MM.1S (cell line): ENCODE measurements around the gene PLN.

Experiments used
- DNase-seq: peaks from one replicate; pipeline ENCODE4 v3.0.0-alpha.2; 2015
- H2AFZ ChIP-seq: fragments of 300-600 bp; sonication (generic); 2 replicates; pipeline ENCODE4 v1.6.0; 2016; ENCODE audit warnings: antibody characterized with exemption, low read length
- H3F3A ChIP-seq: fragments of 300-600 bp; sonication (generic); 2 replicates; pipeline ENCODE4 v1.6.1; 2016; ENCODE audit warnings: mild to moderate bottlenecking, antibody characterized with exemption, low read length, moderate library complexity, mixed read lengths; ENCODE audit not compliant: insufficient read depth
- H3K27ac ChIP-seq: fragments of 300-600 bp; sonication (generic); 2 replicates; pipeline ENCODE4 v1.5.1; 2016; ENCODE audit warnings: mild to moderate bottlenecking, low read length
- H3K27me3 ChIP-seq: fragments of 300-600 bp; sonication (generic); replicated peaks from 2 replicates; pipeline ENCODE4 v1.6.0; 2016; ENCODE audit warnings: low read length; ENCODE audit not compliant: insufficient read depth
- H3K36me3 ChIP-seq: fragments of 300-600 bp; sonication (generic); replicated peaks from 2 replicates; pipeline ENCODE4 v1.6.1; 2016; ENCODE audit warnings: mild to moderate bottlenecking, low read length, mixed read lengths; ENCODE audit not compliant: insufficient read depth
- H3K4me1 ChIP-seq: fragments of 300-600 bp; sonication (generic); 2 replicates; pipeline ENCODE4 v1.6.1; 2016; ENCODE audit warnings: low read length, mixed read lengths
- H3K4me2 ChIP-seq: fragments of 300-600 bp; sonication (generic); 2 replicates; pipeline ENCODE4 v1.6.0; 2016; ENCODE audit warnings: low read depth, low read length
- H3K4me3 ChIP-seq: fragments of 300-600 bp; sonication (generic); 2 replicates; pipeline ENCODE4 v1.5.1; 2016; ENCODE audit warnings: low read length, mixed read lengths
- H3K79me2 ChIP-seq: fragments of 300-600 bp; sonication (generic); 2 replicates; pipeline ENCODE4 v1.6.1; 2016; ENCODE audit warnings: mixed run types, low read length, mixed read lengths
- H3K9ac ChIP-seq: fragments of 300-600 bp; sonication (generic); 2 replicates; pipeline ENCODE4 v1.6.1; 2016; ENCODE audit warnings: low read length, mixed read lengths
- H3K9me2 ChIP-seq: fragments of 300-600 bp; sonication (generic); replicated peaks from 2 replicates; pipeline ENCODE4 v1.6.1; 2016; ENCODE audit warnings: mild to moderate bottlenecking, low read length, mixed read lengths; ENCODE audit not compliant: insufficient read depth
- H3K9me3 ChIP-seq: fragments of 300-600 bp; sonication (generic); replicated peaks from 2 replicates; pipeline ENCODE4 v1.6.1; 2016; ENCODE audit warnings: mild to moderate bottlenecking, low read length, mixed read lengths; ENCODE audit not compliant: insufficient read depth
- H4K20me1 ChIP-seq: fragments of 300-600 bp; sonication (generic); 2 replicates; pipeline ENCODE4 v1.6.1; 2016; ENCODE audit warnings: mild to moderate bottlenecking, low read length, moderate library complexity, mixed read lengths; ENCODE audit not compliant: insufficient read depth
- EZH2 ChIP-seq: fragments of 300-600 bp; sonication (generic); optimal IDR thresholded peaks from 2 replicates; pipeline ENCODE3; 2017; ENCODE audit warnings: low read depth, mild to moderate bottlenecking, antibody characterized with exemption, low read length, mixed read lengths
- EZH2phosphoT487 ChIP-seq: fragments of 300-600 bp; sonication (generic); IDR thresholded peaks from 2 replicates; pipeline ENCODE4 v1.6.1; 2018; ENCODE audit warnings: antibody characterized with exemption, low read length
- TF ChIP-seq, protein P1 (sequence below): fragments of 300-600 bp; sonication (generic); IDR thresholded peaks from 2 replicates; pipeline ENCODE4 v1.5.1; 2016; ENCODE audit warnings: antibody characterized with exemption, low read length, mixed read lengths

Gene PLN

GRCh38 chr6:118567974-118568373 lies 19.9 kb downstream of the PLN start:
- no peak for DNase-seq
- Histone ChIP-seq H3K27me3 (no peaks in the 10 kb centered on the region), H3K36me3 (no peaks in the 10 kb centered on the region), H2AFZ (no peak overlapping the region), H3K4me2 (no peak overlapping the region), H3K27ac (no peak overlapping the region), H3K4me1 (peaks cover 8% of the 10 kb centered on the region), H4K20me1 (no peaks in the 10 kb centered on the region), H3K4me3 (no peak overlapping the region), H3K9ac (no peak overlapping the region), H3K9me3 (no peaks in the 10 kb centered on the region), H3F3A (no peaks in the 10 kb centered on the region), H3K79me2 (no peaks in the 10 kb centered on the region), H3K9me2 (no peaks in the 10 kb centered on the region)
- TF ChIP-seq EZH2, result no peak
- TF ChIP-seq EZH2phosphoT487, result no peak
- TF ChIP-seq, protein P1, sequence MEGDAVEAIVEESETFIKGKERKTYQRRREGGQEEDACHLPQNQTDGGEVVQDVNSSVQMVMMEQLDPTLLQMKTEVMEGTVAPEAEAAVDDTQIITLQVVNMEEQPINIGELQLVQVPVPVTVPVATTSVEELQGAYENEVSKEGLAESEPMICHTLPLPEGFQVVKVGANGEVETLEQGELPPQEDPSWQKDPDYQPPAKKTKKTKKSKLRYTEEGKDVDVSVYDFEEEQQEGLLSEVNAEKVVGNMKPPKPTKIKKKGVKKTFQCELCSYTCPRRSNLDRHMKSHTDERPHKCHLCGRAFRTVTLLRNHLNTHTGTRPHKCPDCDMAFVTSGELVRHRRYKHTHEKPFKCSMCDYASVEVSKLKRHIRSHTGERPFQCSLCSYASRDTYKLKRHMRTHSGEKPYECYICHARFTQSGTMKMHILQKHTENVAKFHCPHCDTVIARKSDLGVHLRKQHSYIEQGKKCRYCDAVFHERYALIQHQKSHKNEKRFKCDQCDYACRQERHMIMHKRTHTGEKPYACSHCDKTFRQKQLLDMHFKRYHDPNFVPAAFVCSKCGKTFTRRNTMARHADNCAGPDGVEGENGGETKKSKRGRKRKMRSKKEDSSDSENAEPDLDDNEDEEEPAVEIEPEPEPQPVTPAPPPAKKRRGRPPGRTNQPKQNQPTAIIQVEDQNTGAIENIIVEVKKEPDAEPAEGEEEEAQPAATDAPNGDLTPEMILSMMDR, result no peak

DNA sequence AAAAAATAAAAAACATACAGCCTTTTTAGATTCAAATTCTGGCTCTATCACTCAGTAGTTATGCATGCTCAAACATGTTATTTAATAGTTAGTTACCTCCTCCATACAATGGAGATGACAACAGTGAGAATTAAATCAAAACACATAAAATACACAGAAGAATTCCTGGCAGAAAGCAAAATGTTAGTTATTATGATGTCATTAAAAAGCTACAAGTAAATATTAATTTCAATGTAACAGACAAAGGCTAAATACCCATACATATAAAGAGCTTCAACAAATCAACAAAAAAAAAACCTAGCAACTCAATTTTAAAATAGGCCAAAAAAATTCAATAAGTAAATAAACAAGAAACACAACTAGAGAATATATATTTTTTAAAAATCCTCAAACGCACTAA lies 21.4 kb downstream of the PLN start:
- Histone ChIP-seq H4K20me1 (no peaks in the 10 kb centered on the region), H3K36me3 (no peaks in the 10 kb centered on the region), H3K4me2 (no peak overlapping the region), H3K27ac (no peak overlapping the region), H2AFZ (no peak overlapping the region), H3K27me3 (no peaks in the 10 kb centered on the region), H3K9me2 (no peaks in the 10 kb centered on the region), H3K9me3 (no peaks in the 10 kb centered on the region), H3K79me2 (no peaks in the 10 kb centered on the region), H3K4me1 (peaks cover 8% of the 10 kb centered on the region), H3F3A (no peaks in the 10 kb centered on the region), H3K4me3 (no peak overlapping the region), H3K9ac (no peak overlapping the region)
- no peak for DNase-seq
- TF ChIP-seq EZH2phosphoT487, result no peak
- TF ChIP-seq EZH2, result no peak
- TF ChIP-seq, protein P1, result no peak

DNA sequence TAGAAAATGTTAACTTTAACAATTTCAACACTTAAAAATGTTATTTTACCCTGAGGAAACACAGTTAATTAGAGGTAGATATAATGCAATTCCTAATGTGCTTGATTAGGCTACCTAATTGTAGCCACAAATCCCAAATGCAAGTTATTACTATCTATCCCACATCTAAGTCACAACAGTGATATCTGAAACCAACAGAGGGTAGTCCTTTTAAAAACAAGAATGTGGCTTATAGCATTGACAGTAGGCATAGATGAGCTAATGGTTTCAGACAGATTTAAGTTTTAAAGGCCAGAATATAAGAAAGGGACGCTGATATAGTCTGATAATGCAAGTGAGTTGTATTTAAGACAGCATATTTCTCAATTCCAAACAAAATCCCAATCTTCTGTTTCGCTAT lies 23.0 kb downstream of the PLN start:
- H2AFZ ChIP-seq, result no peak overlapping the region
- H4K20me1 ChIP-seq, result no peaks in the 10 kb centered on the region
- no peaks in the 10 kb centered on the region for H3K4me1 ChIP-seq
- H3K9me3 ChIP-seq, result no peaks in the 10 kb centered on the region
- H3K9me2 ChIP-seq, result no peaks in the 10 kb centered on the region
- H3K27me3 ChIP-seq, result no peaks in the 10 kb centered on the region
- H3K9ac ChIP-seq, result no peak overlapping the region
- no peak overlapping the region for H3K27ac ChIP-seq
- no peak overlapping the region for H3K4me2 ChIP-seq
- no peaks in the 10 kb centered on the region for H3F3A ChIP-seq
- H3K79me2 ChIP-seq, result no peaks in the 10 kb centered on the region
- no peak for DNase-seq
- no peak overlapping the region for H3K4me3 ChIP-seq
- no peaks in the 10 kb centered on the region for H3K36me3 ChIP-seq
- TF ChIP-seq EZH2, result no peak
- TF ChIP-seq, protein P1, result no peak
- no peak for TF ChIP-seq EZH2phosphoT487
